ENCODE data around the gene FBXL15. TPM values are rescaled to one million over a fixed set of nuclear protein-coding genes. Genes with fewer than 3 reads are reported as not detected.

The FBXL15 gene
- total and polyA plus RNA-seq, 10 donors = 16.7 to 28.7 (median 23.0) TPM

GRCh38 chr10:102395400-102396316 lies 25.0 kb upstream of the FBXL15 start, which contains the start of gene NFKB2:
NFKB2 (plus strand) TSS chr10:102395705; CDS start chr10:102395960, 255 bp downstream.
- peak; percentile 97 for DNase-seq
- H3K27ac ChIP-seq = peak within 1 kb of the TSS; percentile 88 to 100 (median 99)
- intact Hi-C loops (cut with DNase I; ENCODE audit: low total_unique reads) = loop anchor here (10.0 kb wide), 2 partner anchors 79 to 189 kb away; no protein-coding TSS in a partner anchor
- peak in 2 of 3 donors; percentile 56 to 61 for TF ChIP-seq POLR2A (IDR thresholded peaks at IDR 0.05)
- TF ChIP-seq POLR2AphosphoS5 (IDR thresholded peaks at IDR 0.05) = peak; percentile 89 to 92 (median 91)
- peak in 1 of 11 experiments; percentile 32 for TF ChIP-seq CTCF (IDR thresholded peaks at IDR 0.05 in 8 of 11, conservative IDR thresholded peaks at IDR 0.05 in 3 of 11)
- H3K4me1 ChIP-seq = peaks cover 36 to 79% (median 58%) of the 10 kb centered on the region in 6 donors
- peak within 1 kb of the TSS; percentile 67 to 95 (median 84) for H3K4me3 ChIP-seq
- H3K9me3 ChIP-seq = no peaks in the 10 kb centered on the region
- peaks cover 0 to 39% (median 32%) of the 10 kb centered on the region in 6 donors for H3K36me3 ChIP-seq
- no peaks in the 10 kb centered on the region for H3K27me3 ChIP-seq (replicated peaks in 1 of 7)
- WGBS, 5 donors = 0 to 2% (median 1%) methylated on average over 35 to 42 of the region's 42 CpGs

GRCh38 chr10:102396317-102396650 lies 24.4 kb upstream of the FBXL15 start:
- H3K4me3 ChIP-seq = peak overlapping the region; percentile 67 to 95 (median 84)
- H3K36me3 ChIP-seq = peaks cover 0 to 45% (median 39%) of the 10 kb centered on the region in 6 donors
- WGBS, 5 donors = 35 to 52% (median 44%) methylated on average over 4 of the region's 4 CpGs
- TF ChIP-seq CTCF (IDR thresholded peaks at IDR 0.05 in 8 of 11, conservative IDR thresholded peaks at IDR 0.05 in 3 of 11) (no peak), POLR2A (IDR thresholded peaks at IDR 0.05) (no peak), POLR2AphosphoS5 (IDR thresholded peaks at IDR 0.05) (no peak)
- intact Hi-C loops (cut with DNase I; ENCODE audit: low total_unique reads) = loop anchor here (10.0 kb wide), 2 partner anchors 79 to 189 kb away; no protein-coding TSS in a partner anchor
- peak overlapping the region; percentile 88 to 100 (median 99) for H3K27ac ChIP-seq
- no peak for DNase-seq
- no peaks in the 10 kb centered on the region for H3K9me3 ChIP-seq
- H3K4me1 ChIP-seq = peaks cover 36 to 83% (median 59%) of the 10 kb centered on the region in 6 donors
- no peaks in the 10 kb centered on the region for H3K27me3 ChIP-seq (replicated peaks in 1 of 7)

- Histone ChIP-seq H3K27ac (peak overlapping the region; percentile 88 to 100 (median 99)), H3K4me1 (peaks cover 36 to 88% (median 59%) of the 10 kb centered on the region in 6 donors), H3K36me3 (peaks cover 0 to 50% (median 43%) of the 10 kb centered on the region in 6 donors), H3K9me3 (no peaks in the 10 kb centered on the region), H3K27me3 (replicated peaks in 1 of 7) (no peaks in the 10 kb centered on the region), H3K4me3 (peak overlapping the region; percentile 67 to 95 (median 84))
- WGBS, 5 donors = 78 to 89% (median 80%) methylated on average over 2 to 12 of the region's 12 CpGs
- TF ChIP-seq POLR2AphosphoS5 (IDR thresholded peaks at IDR 0.05) (peak in 1 of 3 donors; percentile 15), POLR2A (IDR thresholded peaks at IDR 0.05) (no peak), CTCF (IDR thresholded peaks at IDR 0.05 in 8 of 11, conservative IDR thresholded peaks at IDR 0.05 in 3 of 11) (no peak)
- DNase-seq = no peak
- intact Hi-C loops (cut with DNase I; ENCODE audit: low total_unique reads) = loop anchor here (10.0 kb wide), 2 partner anchors 78 to 188 kb away; no protein-coding TSS in a partner anchor
Measured at GRCh38 chr10:102396730-102397151, 23.9 kb upstream of the FBXL15 start.
